HL-60 (cell line): Measurements from ENCODE around the gene MVK.
A peak's percentile ranks its signal among the peaks of the same experiment; 100 is the strongest.

Experiments
- GABPA ChIP-seq: IDR thresholded peaks from 2 replicates; pipeline ENCODE4 v1.6.1; 2012; ENCODE audit warnings: low read depth
- POLR2AphosphoS5 ChIP-seq: IDR thresholded peaks from 2 replicates; pipeline ENCODE4 v1.6.1; 2012; ENCODE audit warnings: low read depth
- REST ChIP-seq: IDR thresholded peaks from 2 replicates; pipeline ENCODE4 v1.6.1; 2012; ENCODE audit warnings: low read depth; ENCODE audit not compliant: insufficient replicate concordance
- SPI1 ChIP-seq: IDR thresholded peaks from 2 replicates; pipeline ENCODE4 v1.6.1; 2012; ENCODE audit warnings: low read depth, mild to moderate bottlenecking, borderline replicate concordance
- TF ChIP-seq, protein P1 (sequence below): IDR thresholded peaks from one replicate; pipeline ENCODE4 v1.5.1; 2011; ENCODE audit warnings: low read length, control low read depth, inconsistent platforms; ENCODE audit not compliant: insufficient read depth

- TF ChIP-seq, protein P1, sequence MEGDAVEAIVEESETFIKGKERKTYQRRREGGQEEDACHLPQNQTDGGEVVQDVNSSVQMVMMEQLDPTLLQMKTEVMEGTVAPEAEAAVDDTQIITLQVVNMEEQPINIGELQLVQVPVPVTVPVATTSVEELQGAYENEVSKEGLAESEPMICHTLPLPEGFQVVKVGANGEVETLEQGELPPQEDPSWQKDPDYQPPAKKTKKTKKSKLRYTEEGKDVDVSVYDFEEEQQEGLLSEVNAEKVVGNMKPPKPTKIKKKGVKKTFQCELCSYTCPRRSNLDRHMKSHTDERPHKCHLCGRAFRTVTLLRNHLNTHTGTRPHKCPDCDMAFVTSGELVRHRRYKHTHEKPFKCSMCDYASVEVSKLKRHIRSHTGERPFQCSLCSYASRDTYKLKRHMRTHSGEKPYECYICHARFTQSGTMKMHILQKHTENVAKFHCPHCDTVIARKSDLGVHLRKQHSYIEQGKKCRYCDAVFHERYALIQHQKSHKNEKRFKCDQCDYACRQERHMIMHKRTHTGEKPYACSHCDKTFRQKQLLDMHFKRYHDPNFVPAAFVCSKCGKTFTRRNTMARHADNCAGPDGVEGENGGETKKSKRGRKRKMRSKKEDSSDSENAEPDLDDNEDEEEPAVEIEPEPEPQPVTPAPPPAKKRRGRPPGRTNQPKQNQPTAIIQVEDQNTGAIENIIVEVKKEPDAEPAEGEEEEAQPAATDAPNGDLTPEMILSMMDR = peak; percentile 73
- peak; percentile 58; the same call in 1 of the 2 replicates for TF ChIP-seq POLR2AphosphoS5
- no peak for TF ChIP-seq GABPA
- TF ChIP-seq REST = no peak
- no peak for TF ChIP-seq SPI1
These were observed 24.3 kb downstream of the MVK start for GRCh38 chr12:109597795-109598427.
